SIG-M5 treated with dmso at 0.1 percent for 504 hours (cell line): ENCODE measurements around the gene LARP6.
"Not testable (repeated sequence)": the region's sequence is repeated elsewhere in the genome, so short reads cannot be mapped to it uniquely, and the experiment has no call there.

Source experiments
- DNase-seq: peaks from one replicate; lab custom pipeline; 2025; ENCODE audit not compliant: unreplicated experiment; lab: John Stamatoyannopoulos, UW

LARP6 gene

DNA sequence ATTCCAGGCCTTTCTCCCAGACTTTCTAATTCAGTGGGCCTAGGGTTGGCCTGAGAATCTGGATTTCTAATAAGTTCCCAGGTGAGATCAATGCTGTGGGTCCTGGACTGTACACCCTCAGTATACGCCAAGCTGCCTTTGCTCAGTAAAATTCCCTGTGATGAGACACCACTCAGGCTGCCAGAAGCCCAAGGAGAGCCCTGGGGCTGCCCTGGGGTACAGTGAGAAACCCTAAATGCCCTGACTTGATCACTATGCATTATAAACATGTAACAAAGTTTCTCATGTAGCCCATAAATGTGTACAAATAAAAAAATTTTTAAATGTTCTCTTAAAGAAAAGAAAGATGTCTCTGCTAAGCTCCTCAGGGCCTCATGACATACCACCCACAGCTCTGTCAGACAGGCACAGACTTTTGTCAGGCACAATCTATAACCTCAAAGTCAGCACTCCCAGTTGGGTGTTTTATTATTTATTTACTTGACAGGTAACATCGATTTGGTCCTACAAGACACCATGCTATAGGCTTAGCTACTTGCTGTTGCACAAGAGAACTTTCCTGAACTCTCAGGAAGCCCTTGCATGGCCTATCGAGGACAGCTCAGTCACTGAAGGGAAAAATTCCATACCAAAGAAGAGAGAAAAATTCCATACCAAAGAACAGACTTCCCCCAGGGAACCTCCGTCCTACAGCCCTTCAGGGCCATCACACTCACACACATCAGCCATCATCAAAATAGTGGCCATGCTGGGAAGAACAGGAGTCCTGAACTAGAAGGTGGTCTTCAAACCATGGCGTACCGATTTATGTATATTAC lies 22.7 kb downstream of the LARP6 start:
- no peak for DNase-seq

DNA sequence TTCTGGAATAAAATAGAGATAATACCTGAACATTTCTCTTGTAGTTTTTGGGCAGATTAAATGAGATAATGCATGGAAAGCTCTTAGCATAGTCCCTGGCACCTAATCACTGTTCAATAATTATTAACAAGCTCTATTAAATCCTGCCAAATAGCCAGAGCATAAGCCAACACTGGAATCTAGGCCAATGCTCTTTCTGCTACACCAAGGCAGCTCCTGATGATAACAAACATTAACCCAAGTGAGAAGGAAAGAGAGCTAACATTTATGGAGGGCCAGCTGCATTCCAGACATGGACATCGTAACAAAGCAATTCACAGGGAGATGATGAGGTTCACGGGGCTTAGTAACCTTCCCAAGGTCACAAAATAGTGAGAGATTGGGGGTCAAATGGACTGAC lies 23.3 kb downstream of the LARP6 start:
- DNase-seq = no peak

DNA sequence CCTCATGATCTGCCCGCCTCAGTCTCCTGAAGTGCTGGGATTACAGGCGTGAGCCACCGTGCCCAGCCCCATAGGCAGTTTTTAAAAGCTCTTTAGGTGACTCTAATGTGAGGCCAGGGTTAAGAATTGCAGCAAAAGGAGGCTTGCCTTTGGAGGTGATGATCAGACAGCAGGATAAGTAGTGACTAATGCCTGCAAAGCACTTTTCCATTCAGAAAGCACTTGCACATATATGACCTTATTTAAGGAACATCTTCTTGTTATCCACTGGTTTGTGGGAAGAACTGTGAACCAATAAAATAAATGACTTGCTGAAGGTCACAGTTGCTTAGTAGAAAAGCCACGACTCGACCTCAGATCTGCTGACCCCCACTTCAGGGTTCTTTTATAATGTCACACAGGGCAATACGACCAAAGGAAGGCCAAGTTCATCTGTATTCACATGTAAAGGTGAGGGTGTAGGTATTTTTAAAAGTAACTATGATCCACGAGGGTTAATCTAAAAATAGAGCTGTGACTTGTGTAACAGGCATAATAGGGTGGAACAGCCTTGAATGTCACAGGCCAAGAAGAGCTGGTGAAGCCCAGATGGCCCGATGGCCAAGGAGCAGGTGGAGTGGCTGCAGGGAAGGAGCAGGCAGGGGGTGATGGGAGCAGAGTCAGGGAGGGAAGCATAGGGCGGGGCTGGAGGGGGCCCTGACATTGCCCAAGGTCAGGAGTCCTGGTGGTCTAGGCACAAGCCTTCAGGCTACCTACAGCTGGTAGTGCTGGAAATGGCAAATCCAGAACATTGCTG lies 24.4 kb downstream of the LARP6 start:
- no peak for DNase-seq

DNA sequence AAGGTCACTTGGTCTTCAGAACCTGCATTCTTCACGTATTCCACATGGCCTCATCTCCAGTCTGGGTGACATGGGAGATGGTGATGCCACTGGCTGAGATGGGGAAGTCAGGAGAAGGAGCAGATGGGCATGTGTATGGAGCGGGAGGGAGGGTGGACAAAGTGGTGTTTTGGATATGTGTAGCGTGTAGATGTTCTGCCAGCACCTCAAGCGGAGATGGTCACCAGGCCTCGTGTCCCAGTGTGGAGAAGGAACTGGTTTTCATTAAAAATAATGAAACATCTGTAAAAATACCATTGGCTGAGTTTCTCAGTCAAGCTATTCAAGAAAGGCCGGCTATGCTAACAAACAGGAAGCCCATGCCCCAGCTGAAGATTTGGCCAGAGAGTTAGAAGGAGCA lies 26.2 kb downstream of the LARP6 start:
- DNase-seq = no peak

DNA sequence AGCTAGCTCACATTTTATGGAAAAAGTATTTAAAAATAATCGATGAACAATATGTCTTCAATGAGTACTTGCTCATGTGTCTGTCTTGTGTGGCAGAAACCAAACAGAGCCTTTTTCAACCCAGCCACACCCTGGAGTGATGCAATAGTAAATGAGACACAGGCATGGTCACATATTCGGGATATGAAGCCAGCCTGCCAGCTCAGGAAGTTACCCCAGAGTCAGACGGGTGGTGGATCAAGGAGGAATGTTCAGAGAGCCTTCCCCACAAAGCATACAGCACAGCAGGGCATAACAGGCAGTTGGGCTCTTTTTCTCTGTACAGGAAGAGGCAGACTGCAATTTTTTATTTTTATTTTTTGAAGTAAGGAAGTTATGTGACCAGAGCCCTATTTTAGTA lies 27.3 kb downstream of the LARP6 start:
- peak; percentile 86 for DNase-seq

DNA sequence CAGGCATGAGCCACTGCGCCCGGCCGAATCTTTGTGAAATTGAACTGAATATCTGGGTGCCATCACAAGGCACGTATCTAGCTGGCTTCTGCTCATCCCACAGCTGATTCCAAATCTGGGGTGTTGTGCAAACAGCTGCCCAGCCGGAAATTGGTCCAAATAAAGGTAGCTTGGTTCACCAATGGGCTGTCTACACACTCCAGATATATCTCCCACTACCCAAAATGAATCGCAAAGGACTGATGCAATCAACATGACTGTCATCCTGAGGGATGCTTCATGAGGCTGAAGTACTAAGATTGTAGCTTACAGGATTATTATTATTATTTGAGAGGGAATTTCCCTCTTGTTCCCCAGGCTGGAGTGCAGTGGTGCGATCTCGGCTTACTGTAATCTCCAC lies 28.1 kb downstream of the LARP6 start:
- no peak for DNase-seq

DNA sequence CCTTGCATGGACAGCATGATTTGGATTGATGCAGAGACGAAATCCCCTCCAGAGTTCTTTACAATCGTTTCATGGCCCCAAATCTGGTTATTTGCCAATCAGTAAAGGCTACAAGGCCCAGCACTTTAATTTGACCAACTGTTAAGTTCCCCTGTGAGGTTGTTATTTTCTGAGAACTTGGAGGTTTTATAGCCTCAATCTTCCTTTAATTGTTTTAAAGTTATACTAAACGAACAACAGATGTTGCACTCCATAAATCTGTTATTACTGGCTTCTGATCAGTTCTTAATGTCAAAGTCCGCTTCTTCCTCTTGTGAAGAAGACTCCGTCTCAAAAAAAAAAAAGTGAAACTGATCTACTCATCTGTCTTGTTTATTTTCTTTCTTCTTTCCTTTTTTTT lies 30.8 kb downstream of the LARP6 start:
- no peak for DNase-seq

DNA sequence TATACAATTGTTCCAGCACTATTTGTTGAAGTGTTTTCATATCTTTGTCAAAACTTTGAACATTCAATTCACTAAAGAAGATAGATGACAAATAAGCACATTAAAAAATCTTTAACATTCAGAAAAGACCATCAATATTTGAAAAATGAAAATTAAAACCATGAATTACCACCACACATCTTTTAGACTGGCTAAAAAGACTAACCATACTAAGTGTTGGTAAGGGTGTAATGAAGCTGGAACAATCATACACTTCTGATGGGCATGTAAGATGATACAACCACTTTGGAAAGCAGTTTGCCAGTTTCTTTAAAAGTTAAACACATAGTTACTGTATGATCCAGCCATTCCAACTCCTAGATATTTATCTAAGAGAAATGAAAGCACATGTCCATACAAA lies 33.7 kb downstream of the LARP6 start:
- no peak for DNase-seq

DNA sequence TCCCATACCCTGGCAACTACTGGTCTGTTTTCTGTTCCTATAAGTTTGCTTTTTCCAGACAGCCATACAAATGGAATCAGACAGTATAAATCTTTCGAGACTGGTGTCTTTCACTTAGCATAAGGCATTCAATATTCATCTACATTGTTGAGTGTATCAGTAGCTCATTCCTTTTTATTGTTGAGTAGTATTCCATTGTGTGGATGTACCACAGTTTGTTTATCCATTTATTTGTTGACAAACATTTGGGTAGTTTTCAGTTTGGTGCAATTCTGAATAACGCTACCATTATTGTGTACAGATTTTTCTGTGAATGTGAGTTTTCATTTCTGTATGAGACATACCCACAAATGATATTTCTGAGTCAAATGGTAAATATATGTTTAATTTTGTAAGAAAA lies 35.4 kb downstream of the LARP6 start:
- DNase-seq = no peak

DNA sequence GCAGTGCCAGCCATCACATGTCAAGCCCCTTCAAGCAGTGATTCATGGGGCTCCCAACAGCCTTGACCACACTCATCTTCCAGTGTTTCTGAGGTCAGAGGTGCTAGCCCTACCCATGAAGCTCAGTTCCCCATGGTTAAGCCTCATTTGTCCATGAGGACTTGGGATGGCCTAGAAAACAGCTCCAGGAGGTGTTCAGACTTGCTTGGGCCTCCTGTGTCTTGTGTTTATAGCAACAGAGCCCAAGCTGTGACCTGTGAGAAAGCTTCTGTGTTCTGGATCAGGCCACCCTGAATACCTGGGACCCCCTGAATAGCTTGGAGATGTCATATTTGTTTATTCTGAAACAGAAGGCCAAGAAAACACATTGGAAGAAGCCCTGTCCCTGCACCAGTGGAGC lies 36.7 kb downstream of the LARP6 start:
- DNase-seq = no peak

DNA sequence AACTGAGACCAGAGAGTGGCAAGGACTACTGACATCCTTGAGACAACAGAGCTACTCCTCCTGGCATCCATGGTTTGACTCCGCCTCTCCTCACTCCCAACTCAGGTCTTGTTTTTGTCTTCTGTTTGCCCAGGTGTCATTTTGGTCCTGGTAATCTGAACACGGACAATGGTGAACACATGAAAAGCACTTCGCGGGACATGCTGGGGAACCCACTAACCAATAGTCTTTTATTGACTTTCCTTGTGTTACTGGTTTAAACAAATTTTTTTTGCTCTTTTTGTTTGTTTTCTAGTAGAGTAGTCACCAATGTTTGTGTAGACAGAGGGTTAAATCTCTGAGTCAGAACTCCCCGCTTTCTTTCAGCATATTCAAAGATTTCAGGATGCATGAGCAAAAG lies 38.4 kb downstream of the LARP6 start:
- DNase-seq = no peak

DNA sequence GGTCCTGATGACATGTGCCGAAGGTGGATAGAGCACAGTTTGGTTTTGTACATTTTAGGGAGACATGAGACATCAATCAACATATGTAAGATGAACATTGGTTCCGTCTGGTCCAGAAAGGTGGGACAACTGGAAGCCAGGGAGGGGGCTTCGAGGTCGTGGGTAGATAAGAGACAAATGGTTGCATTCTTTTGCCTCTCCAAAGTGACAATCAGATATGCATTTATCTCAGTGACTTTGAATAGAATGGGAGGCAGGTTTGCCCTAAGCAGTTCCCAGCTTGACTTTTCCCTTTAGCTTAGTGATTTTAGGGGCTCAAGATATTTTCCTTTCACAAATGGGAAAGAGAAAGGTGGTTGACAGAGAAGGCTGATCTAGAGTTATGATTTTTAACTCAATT lies 38.9 kb downstream of the LARP6 start:
- DNase-seq = not testable (repeated sequence)

DNA sequence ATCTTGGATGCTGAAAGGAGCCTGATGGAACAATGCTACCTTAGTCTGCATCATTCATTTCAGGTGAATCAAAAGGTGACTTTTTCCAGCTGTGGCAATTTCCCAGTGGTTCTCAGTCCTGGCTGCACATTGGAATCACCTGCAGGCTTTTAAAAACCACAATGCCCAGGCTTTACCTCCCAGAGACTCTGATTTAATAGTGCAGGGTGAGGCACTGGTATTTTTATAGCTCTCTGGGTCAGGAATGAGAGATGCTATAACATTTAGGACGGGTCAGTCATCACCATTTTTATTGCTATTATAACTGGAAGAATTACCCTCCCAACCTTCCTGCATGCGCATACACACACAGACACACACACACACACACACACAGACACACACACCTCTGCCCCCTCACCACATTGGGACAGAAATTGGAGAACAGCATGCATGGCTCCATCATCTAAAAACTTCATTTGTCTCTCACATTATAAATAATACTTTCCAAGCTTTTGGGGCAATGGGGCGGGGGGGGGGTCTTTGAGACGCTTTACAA lies 41.1 kb downstream of the LARP6 start:
- DNase-seq = no peak

DNA sequence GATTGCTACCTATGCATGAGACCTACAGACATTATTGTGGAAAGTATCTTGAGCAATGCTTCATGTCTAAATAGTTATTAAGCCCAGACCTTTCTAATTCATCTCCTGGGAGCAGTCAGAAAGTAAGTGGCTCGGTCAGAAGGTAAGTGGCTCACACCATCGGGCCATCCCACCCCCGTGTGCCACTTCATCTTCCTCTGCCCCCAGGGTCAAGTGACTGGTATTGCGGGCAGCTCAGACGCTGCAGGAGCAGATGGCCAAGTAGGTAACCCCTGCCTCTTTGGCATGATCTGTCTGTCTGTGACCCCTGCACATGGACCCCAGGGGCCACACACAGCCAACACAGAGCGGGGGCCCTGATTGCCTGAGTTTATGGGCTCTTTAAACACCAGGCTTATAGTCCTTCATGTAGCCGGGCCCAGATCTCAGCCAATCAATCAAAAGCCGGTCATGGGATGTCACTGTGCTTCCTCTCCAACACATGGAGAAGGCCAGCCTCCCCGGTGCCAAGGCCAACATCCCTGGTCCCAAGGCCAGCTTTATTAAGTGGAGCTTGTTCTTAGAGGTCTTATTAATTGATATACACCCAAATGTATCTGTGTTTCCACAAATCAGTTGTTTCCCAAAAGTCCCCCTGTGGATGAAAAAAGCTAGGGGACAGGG lies 42.9 kb downstream of the LARP6 start:
- no peak for DNase-seq

DNA sequence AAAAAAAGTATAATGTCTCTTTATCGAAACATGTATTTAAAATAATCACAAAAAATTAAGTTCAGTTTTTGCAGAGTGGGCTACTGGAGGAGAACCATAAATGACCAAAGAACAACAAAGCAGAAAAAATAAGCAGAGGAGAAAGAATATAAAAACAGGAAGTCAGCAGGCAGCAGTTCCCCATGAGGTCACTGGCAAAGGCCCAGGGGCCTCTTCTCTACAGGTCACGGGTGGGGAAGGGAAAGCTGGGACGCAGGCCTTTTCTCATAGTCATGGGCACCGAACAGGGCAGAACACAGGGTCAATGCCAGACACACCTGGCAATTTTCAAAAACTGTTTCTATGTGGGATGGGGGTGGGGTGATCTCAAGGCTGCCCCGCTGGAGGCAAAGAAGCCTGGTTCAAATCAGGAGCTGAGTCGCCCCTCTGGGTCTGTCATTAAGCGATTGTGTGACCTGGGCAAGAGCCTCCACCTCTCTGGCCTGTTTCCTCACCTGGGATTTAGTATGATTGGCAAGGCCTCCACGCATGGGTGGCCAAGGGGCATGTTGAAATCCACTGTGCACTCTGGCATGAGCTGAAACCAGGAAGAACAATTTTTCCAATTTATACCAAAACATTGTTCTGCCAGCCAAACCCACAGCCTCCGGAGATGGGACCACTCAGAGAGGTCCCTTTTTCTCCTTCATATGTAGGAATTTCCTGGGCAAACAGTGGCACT lies 46.8 kb downstream of the LARP6 start:
- DNase-seq = peak; percentile 25

DNA sequence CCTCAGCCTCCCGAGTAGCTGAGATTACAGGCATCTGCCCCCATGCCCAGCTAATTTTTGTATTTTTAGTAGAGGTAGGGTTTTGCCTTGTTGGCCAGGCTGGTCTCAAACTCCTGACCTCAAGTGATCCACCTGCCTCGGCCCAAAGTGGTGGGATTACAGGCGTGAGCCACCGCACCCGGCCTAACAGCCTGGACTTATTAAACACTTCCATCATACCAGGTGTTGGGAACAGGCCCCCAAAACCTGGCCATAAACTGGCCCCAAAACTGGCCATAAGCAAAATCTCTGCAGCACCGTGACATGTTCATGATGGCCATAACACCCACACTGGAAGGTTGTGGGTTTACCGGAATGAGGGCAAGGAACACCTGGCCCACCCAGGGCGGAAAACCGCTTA lies 49.6 kb downstream of the LARP6 start:
- not testable (repeated sequence) for DNase-seq

DNA sequence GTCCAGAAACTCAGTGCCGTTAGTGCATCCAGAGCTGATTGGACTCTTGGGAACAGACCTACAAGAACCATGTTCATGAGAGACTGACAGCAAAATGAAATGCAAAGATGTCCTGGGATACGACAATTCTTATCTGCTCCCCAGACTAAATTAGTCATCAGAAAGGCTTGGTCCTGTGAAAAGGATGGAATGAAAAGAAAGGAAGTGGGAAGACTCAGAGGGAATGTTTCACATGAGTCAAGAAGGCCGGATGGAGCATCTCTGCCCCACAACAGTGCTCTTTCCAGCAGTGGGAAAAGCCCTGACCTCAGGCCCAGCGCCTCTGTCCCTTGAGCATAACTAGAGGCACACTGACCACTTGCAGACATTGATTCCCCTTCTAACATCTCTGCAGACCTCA lies 51.3 kb downstream of the LARP6 start:
- no peak for DNase-seq

DNA sequence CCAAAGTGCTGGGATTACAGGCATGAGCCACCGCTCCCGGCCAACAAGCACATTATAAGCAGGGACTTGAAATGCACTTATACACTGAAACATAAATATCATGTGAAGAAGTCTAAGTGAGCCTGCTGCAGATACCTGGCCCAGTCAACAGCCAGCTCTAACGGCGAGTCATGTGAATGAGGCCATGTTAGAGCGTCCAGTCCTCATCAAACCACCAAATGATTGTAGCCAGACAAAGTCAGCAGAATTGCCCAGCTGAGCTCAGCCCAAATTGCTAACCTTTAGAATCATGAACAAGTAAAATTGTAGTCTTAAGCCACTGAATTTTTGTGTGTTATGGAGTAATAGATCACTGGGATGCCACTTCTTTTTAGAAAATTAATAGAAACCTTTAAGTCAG lies 52.8 kb downstream of the LARP6 start:
- no peak for DNase-seq

DNA sequence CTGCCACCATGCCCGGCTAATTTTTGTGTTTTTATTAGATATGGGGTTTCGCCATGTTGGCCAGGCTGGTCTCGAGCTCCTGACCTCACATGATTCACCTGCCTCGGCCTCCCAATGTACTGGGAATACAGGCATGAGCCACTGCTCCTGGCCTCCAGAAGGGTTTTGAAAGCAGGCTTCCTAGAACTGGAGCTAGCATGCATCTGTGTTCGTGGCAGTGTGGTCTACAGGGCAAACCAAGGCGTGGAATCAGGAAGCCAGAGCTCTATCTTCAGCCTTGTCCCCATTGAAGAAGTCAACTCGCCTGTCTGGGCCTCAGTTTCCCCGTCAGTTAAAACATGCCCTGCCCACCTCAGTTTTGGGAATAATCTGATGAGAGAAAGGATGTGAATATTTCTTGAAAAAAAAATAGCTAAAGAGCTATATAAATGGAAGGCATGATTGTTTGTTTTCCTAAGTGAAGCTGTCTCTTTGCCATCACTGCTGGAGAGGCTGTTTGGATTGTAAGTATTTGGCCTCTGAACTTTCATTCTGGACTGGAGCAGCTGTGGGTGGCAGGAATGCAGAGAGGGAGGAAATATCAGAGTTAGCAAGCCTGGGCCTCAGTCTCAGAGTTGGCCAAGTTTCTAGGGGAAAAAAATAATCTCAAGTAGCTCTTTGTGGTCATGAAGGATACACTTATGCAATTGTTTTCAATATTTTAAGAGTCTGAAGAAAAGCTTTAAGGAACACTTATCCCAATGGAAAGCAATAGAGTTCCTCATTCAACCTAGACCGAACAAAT lies 54.1 kb downstream of the LARP6 start:
- DNase-seq = no peak

DNA sequence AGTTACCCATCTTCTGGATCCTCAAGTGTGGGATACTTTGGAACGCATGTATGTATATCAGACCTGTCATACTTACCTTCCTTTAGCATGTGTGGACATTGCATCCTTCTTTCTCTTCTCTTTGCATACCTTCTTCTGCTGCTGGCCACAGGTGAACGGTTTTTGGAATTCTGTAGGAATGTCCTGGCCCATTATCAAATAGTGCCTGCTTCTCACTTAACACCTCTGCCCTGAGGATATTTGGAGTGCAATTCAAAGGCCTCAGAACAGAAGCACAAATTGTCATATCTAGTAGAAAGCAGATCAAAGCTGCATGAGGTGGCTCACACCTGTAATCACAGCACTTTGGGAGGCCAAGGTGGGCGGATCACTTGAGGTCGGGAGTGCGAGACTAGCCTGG lies 56.5 kb downstream of the LARP6 start:
- no peak for DNase-seq
